Uterus (tissue), 4 donors: ENCODE data around the gene ZNF174. TPM values are rescaled to one million over a fixed set of nuclear protein-coding genes. Genes with fewer than 3 reads are reported as not detected.

ENCODE experiments used
- DNase-seq, 2 donors: peaks; one replicate each; pipeline ENCODE4 v3.0.0-alpha.2; 2019 to 2020
- H3K27ac ChIP-seq, 2 donors: fragments of 200-600 bp; sonication (generic); 1 replicate in 1 of 2; 2 replicates in 1 of 2; pipeline ENCODE4 v1.5.1; 2016 to 2018
- H3K27me3 ChIP-seq, 2 donors: fragments of 200-600 bp; sonication (generic); one replicate each; pipeline ENCODE4 v1.5.1; 2018 to 2019; ENCODE audit warnings: control low read depth in 1 of 2
- H3K36me3 ChIP-seq, 2 donors: fragments of 200-600 bp; sonication (generic); one replicate each; pipeline ENCODE4 v1.5.1; 2019; ENCODE audit warnings: control low read depth in 1 of 2
- H3K4me1 ChIP-seq, 2 donors: fragments of 200-600 bp; sonication (generic); one replicate each; pipeline ENCODE4 v1.5.1; 2018 to 2019; ENCODE audit warnings: control low read depth in 1 of 2
- H3K4me3 ChIP-seq, 2 donors: fragments of 200-600 bp; sonication (generic); 1 replicate in 1 of 2; 2 replicates in 1 of 2; pipeline ENCODE4 v1.5.1; 2018 to 2019; ENCODE audit warnings: mild to moderate bottlenecking in 1 of 2
- H3K9me3 ChIP-seq, 2 donors: fragments of 200-600 bp; sonication (generic); one replicate each; pipeline ENCODE4 v1.5.1; 2019; ENCODE audit warnings: control low read depth in 1 of 2
- POLR2A ChIP-seq, 2 donors: fragments of 450-650 bp; IDR thresholded peaks; one replicate each; pipeline ENCODE4 v1.6.1; 2016; ENCODE audit warnings: antibody characterized with exemption in 2 of 2, mild to moderate bottlenecking in 1 of 2, moderate library complexity in 1 of 2
- intact Hi-C: fragments of 100-400 bp; cut with DNase I; formaldehyde crosslinking; loops from one replicate; pipeline ENCODE4 v1.15.1; 2023; ENCODE audit warnings: low total_unique reads
- total RNA-seq, 4 donors: library from RNA; depleted of rRNA in 3 of 4; stranded (reverse); fragments of >200 nt in 3 of 4; gene quantifications; one replicate each; pipeline versions ENCODE4 v1.1.0 to v1.2.4, GENCODE V29; 2014 to 2023
- TF ChIP-seq, protein P1 (sequence below), 4 experiments: fragments of 200-600 bp in 2 of 4; fragments of 450-650 bp in 2 of 4; sonication (generic) in 2 of 4; IDR thresholded peaks; one replicate each; pipeline ENCODE4 v1.5.1; 2016 to 2019; ENCODE audit warnings: antibody characterized with exemption in 4 of 4, mild to moderate bottlenecking in 2 of 4, moderate library complexity in 1 of 4
- donor health status: DM: yes; HTN: yes; CAD: no.

Gene ZNF174
- total RNA-seq, 4 donors from 2014 or later, result 5.6 to 16.2 (median 12.3) TPM

DNA sequence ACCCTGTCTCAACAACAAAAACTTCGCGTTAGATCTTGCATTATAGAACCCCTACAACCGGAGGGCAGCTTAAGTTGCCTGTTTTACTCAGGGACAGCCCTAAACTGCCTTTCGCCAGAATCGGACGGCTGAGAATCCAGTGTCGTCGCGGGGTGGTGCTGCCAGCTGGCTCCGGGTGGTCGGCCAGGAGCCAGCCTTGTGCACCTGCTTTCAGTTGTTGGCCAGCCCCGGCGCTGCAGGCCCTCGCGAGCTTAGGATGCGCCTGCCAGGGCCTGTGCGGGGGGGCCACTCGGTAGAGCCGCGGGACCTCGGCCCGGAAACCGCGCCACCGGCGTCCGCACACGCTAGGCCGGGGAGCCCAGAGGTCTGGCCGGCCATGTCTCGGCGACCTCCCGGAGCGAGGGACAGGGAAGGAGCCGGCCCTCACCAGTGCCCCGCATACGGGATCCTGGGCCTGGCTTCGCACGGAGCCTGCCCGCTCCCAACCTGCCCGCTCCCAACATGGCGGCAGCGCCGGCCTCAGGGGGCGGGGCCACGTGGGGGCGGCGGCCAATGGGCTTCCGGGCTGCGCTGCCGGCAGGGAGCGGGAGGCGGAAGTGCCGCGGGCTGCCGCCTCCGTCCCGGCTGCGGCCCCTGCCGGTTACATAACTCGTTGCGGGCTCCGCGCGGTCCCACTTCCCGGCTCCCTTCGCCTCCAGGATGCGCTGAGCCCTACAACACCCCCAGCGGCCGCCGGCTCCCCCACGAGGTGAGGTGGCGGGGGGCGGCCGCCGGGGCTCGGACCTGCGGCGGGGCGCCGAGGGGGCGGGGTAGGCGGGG lies 56.6 kb downstream of the ZNF174 start:
- peak; percentile 32 to 62 for TF ChIP-seq POLR2A (IDR thresholded peaks at IDR 0.05)
- TF ChIP-seq, protein P1, sequence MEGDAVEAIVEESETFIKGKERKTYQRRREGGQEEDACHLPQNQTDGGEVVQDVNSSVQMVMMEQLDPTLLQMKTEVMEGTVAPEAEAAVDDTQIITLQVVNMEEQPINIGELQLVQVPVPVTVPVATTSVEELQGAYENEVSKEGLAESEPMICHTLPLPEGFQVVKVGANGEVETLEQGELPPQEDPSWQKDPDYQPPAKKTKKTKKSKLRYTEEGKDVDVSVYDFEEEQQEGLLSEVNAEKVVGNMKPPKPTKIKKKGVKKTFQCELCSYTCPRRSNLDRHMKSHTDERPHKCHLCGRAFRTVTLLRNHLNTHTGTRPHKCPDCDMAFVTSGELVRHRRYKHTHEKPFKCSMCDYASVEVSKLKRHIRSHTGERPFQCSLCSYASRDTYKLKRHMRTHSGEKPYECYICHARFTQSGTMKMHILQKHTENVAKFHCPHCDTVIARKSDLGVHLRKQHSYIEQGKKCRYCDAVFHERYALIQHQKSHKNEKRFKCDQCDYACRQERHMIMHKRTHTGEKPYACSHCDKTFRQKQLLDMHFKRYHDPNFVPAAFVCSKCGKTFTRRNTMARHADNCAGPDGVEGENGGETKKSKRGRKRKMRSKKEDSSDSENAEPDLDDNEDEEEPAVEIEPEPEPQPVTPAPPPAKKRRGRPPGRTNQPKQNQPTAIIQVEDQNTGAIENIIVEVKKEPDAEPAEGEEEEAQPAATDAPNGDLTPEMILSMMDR (IDR thresholded peaks at IDR 0.05), result peak in 3 of 4 experiments; percentile 56 to 66 (median 63)
- H3K4me3 ChIP-seq, result peak overlapping the region; percentile 56 to 92
- DNase-seq, result peak; percentile 78 to 89
- intact Hi-C loops, result no loop called here
- no peaks in the 10 kb centered on the region for H3K36me3 ChIP-seq
- no peaks in the 10 kb centered on the region for H3K9me3 ChIP-seq
- peak overlapping the region; percentile 94 to 98 for H3K27ac ChIP-seq
- no peaks in the 10 kb centered on the region for H3K27me3 ChIP-seq
- H3K4me1 ChIP-seq, result peaks cover 0 to 13% of the 10 kb centered on the region in 2 donors

DNA sequence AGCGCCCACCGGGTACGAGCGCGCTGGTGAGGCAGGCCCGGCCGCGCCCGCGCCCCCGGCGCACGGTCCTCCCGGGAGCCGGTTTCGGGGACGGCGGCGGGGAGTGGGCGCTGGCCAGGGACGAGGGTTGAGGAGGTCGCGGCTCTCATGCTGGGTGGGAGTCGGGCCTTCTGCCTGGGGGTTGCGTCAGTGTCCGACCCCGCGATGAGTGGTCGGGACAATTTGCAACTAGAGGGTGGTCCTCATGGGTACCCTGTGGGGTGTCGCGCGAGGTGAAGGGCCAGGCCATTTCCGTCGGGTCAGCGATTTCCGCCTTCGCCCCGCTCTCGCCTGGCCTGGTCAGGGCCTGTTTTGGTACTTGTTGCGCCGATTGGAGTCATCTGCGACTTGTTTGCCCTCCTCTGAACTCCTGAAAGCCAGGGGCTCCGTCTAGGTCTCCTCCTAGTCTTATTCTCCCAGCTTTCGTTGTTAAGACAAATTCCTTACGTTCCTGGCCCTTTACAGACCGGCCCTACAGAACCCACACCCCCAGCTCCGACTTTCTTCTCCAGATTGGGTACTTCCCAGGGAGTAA lies 57.4 kb downstream of the ZNF174 start:
- H3K36me3 ChIP-seq, result no peaks in the 10 kb centered on the region
- peaks cover 0 to 13% of the 10 kb centered on the region in 2 donors for H3K4me1 ChIP-seq
- no peak for DNase-seq
- peak overlapping the region; percentile 56 to 92 for H3K4me3 ChIP-seq
- intact Hi-C loops, result no loop called here
- H3K27me3 ChIP-seq, result no peaks in the 10 kb centered on the region
- peak overlapping the region; percentile 94 to 98 for H3K27ac ChIP-seq
- TF ChIP-seq, protein P1 (IDR thresholded peaks at IDR 0.05), result no peak
- TF ChIP-seq POLR2A (IDR thresholded peaks at IDR 0.05), result no peak
- no peaks in the 10 kb centered on the region for H3K9me3 ChIP-seq

DNA sequence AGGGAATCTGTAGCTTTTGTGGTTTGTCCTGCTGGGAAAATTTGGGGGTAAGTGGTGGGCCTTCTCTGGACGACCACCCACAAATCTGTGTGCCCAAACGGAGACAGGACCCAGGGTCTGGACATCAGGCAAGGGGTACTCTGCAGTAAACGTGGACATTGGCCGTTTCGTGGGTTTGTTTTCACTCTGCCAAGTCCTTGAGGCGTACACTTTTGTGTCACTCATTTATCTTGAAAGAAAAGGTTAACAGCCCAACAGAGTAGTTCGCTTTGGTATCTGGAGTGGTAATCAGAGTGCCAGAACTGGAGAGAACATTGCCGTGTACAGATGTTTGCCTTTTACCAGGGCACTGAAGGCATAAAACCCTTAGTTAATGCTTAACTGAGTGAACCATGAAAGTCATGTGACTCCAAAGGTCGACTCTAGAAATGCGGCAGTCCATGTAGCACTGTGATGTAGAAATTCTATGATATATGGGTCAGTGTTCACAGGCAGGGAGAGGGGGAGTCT lies 57.9 kb downstream of the ZNF174 start:
- no peaks in the 10 kb centered on the region for H3K27me3 ChIP-seq
- H3K36me3 ChIP-seq, result no peaks in the 10 kb centered on the region
- H3K27ac ChIP-seq, result peak overlapping the region; percentile 94 to 98
- H3K4me1 ChIP-seq, result peaks cover 0 to 13% of the 10 kb centered on the region in 2 donors
- no peaks in the 10 kb centered on the region for H3K9me3 ChIP-seq
- intact Hi-C loops, result no loop called here
- TF ChIP-seq, protein P1 (IDR thresholded peaks at IDR 0.05), result no peak
- H3K4me3 ChIP-seq, result peak overlapping the region; percentile 56 to 92
- DNase-seq, result no peak

Other genes with a start within 250 kb of the ZNF174 start
- not detected for gene OR1F1, start 213.0 kb upstream of the ZNF174 start, total RNA-seq
- gene ZNF200, start 166.1 kb upstream of the ZNF174 start, total RNA-seq, result 10 to 100 TPM in 2 of 4 donors, 1 to 10 TPM in 2; 4.1 to 17.6 (median 10.7) TPM
- 10 to 100 TPM in 1 of 4 donors, 1 to 10 TPM in 1, under 1 TPM in 2; 0.21 to 12.0 (median 1.1) TPM for gene MEFV, start 144.6 kb upstream of the ZNF174 start, total RNA-seq
- 10 to 100 TPM; 13.2 to 82.5 (median 53.9) TPM for gene ZNF263, start 117.7 kb upstream of the ZNF174 start, total RNA-seq
- 10 to 100 TPM in 2 of 4 donors, 1 to 10 TPM in 2; 1.5 to 21.8 (median 10.1) TPM for gene TIGD7, start 95.8 kb upstream of the ZNF174 start, total RNA-seq
- gene ZNF75A, start 95.7 kb upstream of the ZNF174 start, total RNA-seq, result 10 to 100 TPM in 3 of 4 donors, 1 to 10 TPM in 1; 8.8 to 54.5 (median 30.9) TPM
- gene OR2C1, start 45.3 kb upstream of the ZNF174 start, total RNA-seq, result under 1 TPM in 2 of 4 donors, not detected in 2; 0.52 to 0.69 TPM
- gene ZSCAN32, start 211 bp upstream of the ZNF174 start, total RNA-seq, result 10 to 100 TPM in 3 of 4 donors, 1 to 10 TPM in 1; 1.8 to 27.6 (median 16.1) TPM
- 1 to 10 TPM; 1.3 to 5.2 (median 2.7) TPM for gene ZNF597, start 42.3 kb downstream of the ZNF174 start, total RNA-seq
- gene NAA60, start 42.5 kb downstream of the ZNF174 start, total RNA-seq, result 10 to 100 TPM; 17.4 to 45.1 (median 27.9) TPM
- not detected for gene C16orf90, start 94.3 kb downstream of the ZNF174 start, total RNA-seq
- 10 to 100 TPM; 33.9 to 55.0 (median 43.1) TPM for gene CLUAP1, start 99.8 kb downstream of the ZNF174 start, total RNA-seq
- 1 to 10 TPM in 1 of 4 donors, under 1 TPM in 3; under 0.01 to 1.5 (median 0.68) TPM for gene NLRC3, start 176.2 kb downstream of the ZNF174 start, total RNA-seq
- 1 to 10 TPM; 1.2 to 6.2 (median 4.8) TPM for gene SLX4, start 210.4 kb downstream of the ZNF174 start, total RNA-seq